HAP-1 (cell line): Measurements from ENCODE around the gene ARHGAP24.

Experiments
- DNase-seq, 2 experiments: peaks; one replicate each; pipeline ENCODE4 v3.0.0-alpha.2; 2016 to 2020; ENCODE audit warnings: low spot score in 2 of 2
- H3K27me3 ChIP-seq: fragments of 250-450 bp; sonication (Bioruptor Pico); 2 replicates; pipeline ENCODE4 v1.5.1; 2020; ENCODE audit warnings: low read depth, mild to moderate bottlenecking, moderate library complexity
- H3K36me3 ChIP-seq: fragments of 250-450 bp; sonication (Bioruptor Pico); replicated peaks from 2 replicates; pipeline ENCODE4 v1.5.1; 2020; ENCODE audit warnings: mild to moderate bottlenecking
- H3K4me1 ChIP-seq: fragments of 250-450 bp; sonication (Bioruptor Pico); 2 replicates; pipeline ENCODE4 v1.5.1; 2020; ENCODE audit warnings: mild to moderate bottlenecking
- H3K4me3 ChIP-seq: fragments of 250-450 bp; sonication (Bioruptor Pico); 2 replicates; pipeline ENCODE4 v1.5.1; 2020; ENCODE audit warnings: mild to moderate bottlenecking, moderate library complexity
- H3K9me3 ChIP-seq: fragments of 250-450 bp; sonication (Bioruptor Pico); 2 replicates; pipeline ENCODE4 v1.5.1; 2020; ENCODE audit warnings: mild to moderate bottlenecking, moderate library complexity
- in situ Hi-C: fragments of 300-500 bp; cut with MboI; formaldehyde crosslinking; loops from 3 replicates; pipeline ENCODE4 v1.14.3; 2020; ENCODE audit warnings: low sequenced_read_pairs, inconsistent platforms, mixed read lengths

ARHGAP24 gene

DNA sequence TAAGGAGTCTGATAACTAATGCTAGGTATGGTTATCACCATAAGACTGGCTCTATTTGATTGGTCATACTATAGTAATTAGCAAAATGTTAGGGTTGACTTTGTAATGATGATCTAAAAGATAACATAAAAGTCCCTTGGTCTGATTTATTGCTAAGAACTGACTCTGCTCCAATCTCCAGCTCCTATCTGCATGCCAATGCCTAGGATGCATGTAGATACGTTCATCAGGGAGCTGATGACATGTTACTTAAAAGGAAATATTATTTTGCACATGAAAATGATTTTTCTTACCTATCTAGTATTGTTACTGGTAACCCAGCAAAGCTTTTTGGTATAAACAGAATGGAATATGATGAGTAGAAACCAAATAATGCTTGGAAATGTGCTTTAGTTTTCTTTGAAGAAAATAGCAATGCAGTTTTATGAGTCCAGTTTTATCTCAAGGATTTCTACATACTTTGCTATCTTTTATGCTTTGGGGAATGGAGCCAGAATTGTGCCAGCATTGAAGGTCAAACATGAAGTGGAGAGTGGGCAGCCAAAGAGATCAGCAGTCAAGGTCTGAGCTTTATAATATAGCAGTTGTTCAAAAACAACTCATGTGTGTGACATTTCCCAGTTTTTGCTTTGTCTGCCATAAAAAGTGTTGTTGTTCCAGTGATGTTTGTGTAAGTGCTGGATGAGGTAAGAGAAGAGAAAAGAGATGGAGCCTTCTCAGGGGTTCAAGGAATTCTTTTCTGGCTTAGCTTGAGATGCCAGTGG is 121.0 kb downstream of the ARHGAP24 start:
- H3K27me3 ChIP-seq, result no peaks in the 10 kb centered on the region
- no peaks in the 10 kb centered on the region for H3K9me3 ChIP-seq
- in situ Hi-C loops, result no loop called here
- DNase-seq, result no peak
- no peaks in the 10 kb centered on the region for H3K4me1 ChIP-seq
- no peaks in the 10 kb centered on the region for H3K36me3 ChIP-seq
- H3K4me3 ChIP-seq, result no peak overlapping the region

DNA sequence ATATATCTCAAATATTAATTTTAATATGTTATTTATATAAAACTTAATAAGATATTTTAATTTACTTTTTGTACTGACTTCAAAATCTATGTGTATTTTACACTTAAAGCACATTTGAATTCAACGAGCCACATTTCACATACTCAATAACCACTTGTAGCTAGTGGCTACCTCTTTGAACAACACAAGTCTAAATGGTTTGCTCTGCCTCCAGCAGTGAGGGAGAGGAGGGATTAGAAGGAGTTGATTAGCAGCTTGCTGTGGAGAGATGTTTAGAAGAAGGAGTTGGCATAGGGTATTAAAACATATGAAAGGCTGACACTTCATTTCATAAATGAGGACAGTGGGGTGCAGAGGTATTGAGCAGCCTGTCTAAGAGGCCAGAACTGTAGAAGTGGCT is 124.0 kb downstream of the ARHGAP24 start:
- H3K4me3 ChIP-seq, result no peak overlapping the region
- no peaks in the 10 kb centered on the region for H3K4me1 ChIP-seq
- no peaks in the 10 kb centered on the region for H3K9me3 ChIP-seq
- no peak for DNase-seq
- in situ Hi-C loops, result no loop called here
- H3K27me3 ChIP-seq, result no peaks in the 10 kb centered on the region
- H3K36me3 ChIP-seq, result no peaks in the 10 kb centered on the region

DNA sequence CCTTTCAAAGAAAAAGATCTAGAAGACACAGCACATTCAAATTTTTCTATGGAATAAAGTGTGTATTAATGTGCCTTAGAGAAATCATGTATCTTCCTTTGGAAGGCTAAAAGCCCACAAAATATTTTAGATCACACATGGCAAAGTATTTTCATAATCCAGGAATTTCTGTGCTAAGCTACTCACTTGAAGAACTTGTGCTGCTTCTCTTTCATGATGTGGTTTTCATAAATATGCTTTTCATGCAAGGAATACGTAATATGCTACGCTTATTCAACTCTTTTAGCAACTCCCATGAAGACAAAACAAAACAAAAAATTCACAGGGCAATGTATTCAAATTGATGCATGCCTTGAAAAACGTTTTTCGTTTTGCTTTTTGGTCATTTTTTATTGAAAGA is 125.6 kb downstream of the ARHGAP24 start:
- no peaks in the 10 kb centered on the region for H3K9me3 ChIP-seq
- no peaks in the 10 kb centered on the region for H3K4me1 ChIP-seq
- DNase-seq, result no peak
- H3K4me3 ChIP-seq, result no peak overlapping the region
- no peaks in the 10 kb centered on the region for H3K27me3 ChIP-seq
- in situ Hi-C loops, result no loop called here
- H3K36me3 ChIP-seq, result no peaks in the 10 kb centered on the region

GRCh38 chr4:85603437-85604336 is 128.7 kb downstream of the ARHGAP24 start:
- Histone ChIP-seq H3K4me3 (no peak overlapping the region), H3K27me3 (no peaks in the 10 kb centered on the region), H3K9me3 (no peaks in the 10 kb centered on the region), H3K4me1 (no peaks in the 10 kb centered on the region), H3K36me3 (no peaks in the 10 kb centered on the region)
- DNase-seq, result no peak
- in situ Hi-C loops, result no loop called here

DNA sequence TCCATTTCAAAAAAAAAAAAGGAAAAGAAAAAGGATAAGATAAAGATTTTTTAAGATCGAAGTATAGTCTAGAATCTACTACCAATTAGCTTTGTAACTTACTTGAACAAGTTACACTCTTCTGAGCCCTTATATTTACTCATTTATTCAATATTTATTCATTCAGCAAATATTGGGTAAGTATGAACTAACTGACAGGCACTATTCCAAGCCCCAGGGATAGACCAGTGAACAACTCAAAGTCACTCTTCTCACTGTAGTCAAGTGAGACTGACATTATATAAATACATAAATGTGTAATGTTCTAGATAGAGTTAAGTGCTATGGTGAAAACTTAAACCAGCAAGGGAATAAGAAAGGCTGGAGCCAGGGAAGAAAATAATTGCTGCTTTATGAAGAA is 131.6 kb downstream of the ARHGAP24 start:
- Histone ChIP-seq H3K4me1 (no peaks in the 10 kb centered on the region), H3K4me3 (no peak overlapping the region), H3K9me3 (no peaks in the 10 kb centered on the region), H3K27me3 (no peaks in the 10 kb centered on the region), H3K36me3 (no peaks in the 10 kb centered on the region)
- DNase-seq, result no peak
- in situ Hi-C loops, result no loop called here

DNA sequence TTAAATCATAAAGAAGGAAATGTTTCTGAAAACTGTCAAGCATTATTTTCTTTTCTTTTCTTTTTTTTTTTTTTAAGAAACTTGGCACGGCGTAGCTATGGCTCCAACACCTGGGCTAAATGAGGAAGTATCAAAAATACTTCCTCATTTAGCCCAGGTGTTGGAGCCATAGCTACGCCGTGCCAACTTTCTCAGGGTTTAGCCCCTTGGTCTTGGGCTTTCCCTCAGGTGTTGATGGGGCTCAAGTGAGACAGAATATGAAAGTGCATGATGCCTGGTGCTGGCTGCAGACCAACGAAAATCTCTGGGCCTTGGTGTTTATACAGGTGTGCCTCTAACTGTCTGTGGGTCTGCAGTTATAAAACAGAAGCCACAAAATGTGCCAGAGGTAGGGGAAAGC is 132.7 kb downstream of the ARHGAP24 start:
- in situ Hi-C loops, result no loop called here
- no peaks in the 10 kb centered on the region for H3K4me1 ChIP-seq
- no peaks in the 10 kb centered on the region for H3K36me3 ChIP-seq
- no peaks in the 10 kb centered on the region for H3K27me3 ChIP-seq
- H3K4me3 ChIP-seq, result no peak overlapping the region
- DNase-seq, result no peak
- no peaks in the 10 kb centered on the region for H3K9me3 ChIP-seq

- Histone ChIP-seq H3K4me3 (no peak overlapping the region), H3K9me3 (no peaks in the 10 kb centered on the region), H3K36me3 (no peaks in the 10 kb centered on the region), H3K4me1 (no peaks in the 10 kb centered on the region), H3K27me3 (no peaks in the 10 kb centered on the region)
- in situ Hi-C loops, result no loop called here
- DNase-seq, result no peak
Observed at GRCh38 chr4:85610450-85610849, 135.5 kb downstream of the ARHGAP24 start.

- Histone ChIP-seq H3K9me3 (no peaks in the 10 kb centered on the region), H3K4me3 (no peak overlapping the region), H3K36me3 (no peaks in the 10 kb centered on the region), H3K27me3 (no peaks in the 10 kb centered on the region), H3K4me1 (no peaks in the 10 kb centered on the region)
- in situ Hi-C loops, result no loop called here
- DNase-seq, result no peak
Observed at GRCh38 chr4:85611661-85612060, 136.7 kb downstream of the ARHGAP24 start.

DNA sequence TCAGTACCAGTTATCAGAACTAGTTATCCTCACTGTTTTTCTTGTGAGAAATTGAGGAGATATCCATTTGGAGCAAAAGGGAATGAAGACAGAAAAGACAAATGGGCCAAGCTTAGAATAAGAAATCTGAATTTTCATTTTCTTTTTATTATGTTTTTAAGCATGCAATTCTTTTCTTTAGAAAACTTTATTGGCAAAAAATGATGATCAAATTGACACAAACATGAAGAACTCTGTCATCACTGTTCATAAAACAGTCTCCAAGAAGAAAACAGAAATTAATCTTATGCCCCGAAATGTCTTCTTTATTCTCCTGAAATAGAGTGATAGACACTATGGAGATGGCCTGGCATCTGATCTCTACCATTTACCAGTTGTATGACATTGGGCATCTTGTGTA is 139.0 kb downstream of the ARHGAP24 start:
- in situ Hi-C loops, result no loop called here
- Histone ChIP-seq H3K36me3 (no peaks in the 10 kb centered on the region), H3K27me3 (no peaks in the 10 kb centered on the region), H3K4me3 (no peak overlapping the region), H3K9me3 (no peaks in the 10 kb centered on the region), H3K4me1 (no peaks in the 10 kb centered on the region)
- DNase-seq, result no peak

GRCh38 chr4:85615952-85616351 is 141.0 kb downstream of the ARHGAP24 start:
- no peaks in the 10 kb centered on the region; the same call in 1 of the 2 replicates for H3K36me3 ChIP-seq
- H3K4me1 ChIP-seq, result no peaks in the 10 kb centered on the region
- H3K4me3 ChIP-seq, result no peak overlapping the region
- in situ Hi-C loops, result no loop called here
- H3K27me3 ChIP-seq, result no peaks in the 10 kb centered on the region
- DNase-seq, result no peak
- no peaks in the 10 kb centered on the region; the same call in 1 of the 2 replicates for H3K9me3 ChIP-seq

- DNase-seq, result no peak
- in situ Hi-C loops, result no loop called here
- Histone ChIP-seq H3K4me3 (no peak overlapping the region), H3K4me1 (no peaks in the 10 kb centered on the region), H3K9me3 (no peaks in the 10 kb centered on the region; the same call in 1 of the 2 replicates), H3K27me3 (no peaks in the 10 kb centered on the region), H3K36me3 (no peaks in the 10 kb centered on the region; the same call in 1 of the 2 replicates)
Observed at GRCh38 chr4:85617202-85617601, 142.3 kb downstream of the ARHGAP24 start.

DNA sequence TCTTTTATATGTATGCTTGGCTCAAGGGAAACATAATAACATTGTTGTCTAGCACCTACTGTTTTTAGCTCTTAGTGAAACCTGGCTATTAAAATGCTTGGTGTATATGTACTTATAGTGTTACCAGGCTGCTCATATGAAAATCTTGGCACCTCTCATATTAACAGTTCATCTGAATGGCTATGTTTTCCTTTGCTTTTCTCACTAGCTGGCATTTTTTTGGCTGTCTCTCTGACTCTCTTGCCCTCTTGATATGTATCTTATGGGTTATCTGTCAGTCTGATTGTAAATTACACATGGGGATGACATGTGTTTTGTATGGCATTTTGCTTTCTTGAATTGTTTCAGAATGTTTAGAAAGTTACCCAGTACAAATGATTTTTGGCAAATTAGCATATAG is 158.0 kb downstream of the ARHGAP24 start:
- Histone ChIP-seq H3K9me3 (no peaks in the 10 kb centered on the region), H3K36me3 (no peaks in the 10 kb centered on the region), H3K4me1 (no peaks in the 10 kb centered on the region), H3K4me3 (no peak overlapping the region), H3K27me3 (no peaks in the 10 kb centered on the region)
- DNase-seq, result no peak
- in situ Hi-C loops, result no loop called here

DNA sequence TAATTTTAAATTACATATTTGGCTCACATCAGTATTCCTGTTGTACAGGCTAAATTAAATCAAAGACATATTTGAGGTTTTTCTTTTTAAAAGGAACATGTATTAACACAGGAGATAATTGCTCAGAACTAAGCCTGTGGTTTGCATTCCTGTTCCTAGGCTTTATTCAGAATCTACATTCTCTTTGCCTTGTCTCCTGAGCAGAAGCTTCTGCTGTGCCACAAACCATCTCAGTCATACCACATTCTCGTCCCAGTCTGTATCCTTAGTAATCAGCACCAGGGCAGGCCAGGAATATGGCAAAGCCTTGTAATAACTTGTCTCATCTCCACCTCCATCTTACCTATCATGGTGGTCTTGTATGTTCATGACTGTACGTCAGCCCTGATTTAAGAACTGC is 162.8 kb downstream of the ARHGAP24 start:
- Histone ChIP-seq H3K4me1 (no peaks in the 10 kb centered on the region), H3K36me3 (no peaks in the 10 kb centered on the region), H3K9me3 (no peaks in the 10 kb centered on the region), H3K27me3 (no peaks in the 10 kb centered on the region), H3K4me3 (no peak overlapping the region)
- no peak for DNase-seq
- in situ Hi-C loops, result no loop called here

DNA sequence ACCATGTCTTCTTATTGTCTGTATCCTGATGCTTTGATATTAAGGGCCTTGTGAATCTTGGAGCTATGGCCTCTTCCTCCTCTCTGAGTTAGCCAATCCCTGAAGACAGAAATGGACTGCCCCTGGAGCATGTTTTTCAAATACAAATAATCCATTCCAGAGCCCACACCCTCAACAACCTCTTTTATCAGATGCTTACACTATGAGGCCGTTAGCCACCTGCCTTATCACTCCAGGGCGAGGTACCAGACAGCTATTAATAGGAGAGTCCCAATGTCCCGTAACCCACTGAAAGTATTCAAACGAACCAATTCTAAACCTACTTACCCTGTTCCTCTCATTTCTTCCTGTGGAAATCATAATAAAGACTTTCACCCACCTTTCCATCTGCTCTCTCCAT is 165.0 kb downstream of the ARHGAP24 start:
- DNase-seq, result no peak
- in situ Hi-C loops, result no loop called here

More for the DNA sequence above, 165.0 kb downstream of the ARHGAP24 start:
- Histone ChIP-seq H3K4me1 (no peaks in the 10 kb centered on the region), H3K27me3 (no peaks in the 10 kb centered on the region), H3K36me3 (no peaks in the 10 kb centered on the region), H3K4me3 (no peak overlapping the region), H3K9me3 (no peaks in the 10 kb centered on the region)
